Endodermal cell (in vitro differentiated cells): ENCODE results near the gene CXCR4. TPM values are rescaled to one million over a fixed set of nuclear protein-coding genes. Genes with fewer than 3 reads are reported as not detected.

Experiments used
- DNase-seq: peaks from one replicate; pipeline ENCODE4 v3.0.0-alpha.2; 2017
- H3K27ac ChIP-seq: 2 replicates; pipeline ENCODE4 v1.5.1; 2013; ENCODE audit warnings: mild to moderate bottlenecking, low read depth, low read length, moderate library complexity
- H3K27me3 ChIP-seq: 2 replicates; pipeline ENCODE4 v1.6.1; 2013; ENCODE audit warnings: mild to moderate bottlenecking, low read length, moderate library complexity; ENCODE audit not compliant: insufficient read depth, control insufficient read depth, poor library complexity, severe bottlenecking
- H3K36me3 ChIP-seq: 2 replicates; pipeline ENCODE4 v1.7.0; 2013; ENCODE audit warnings: mild to moderate bottlenecking, low read length, moderate library complexity; ENCODE audit not compliant: control insufficient read depth, insufficient read depth
- H3K4me1 ChIP-seq: one replicate; pipeline ENCODE4 v1.7.0; 2013; ENCODE audit warnings: low read length; ENCODE audit not compliant: control insufficient read depth, insufficient read depth
- H3K4me3 ChIP-seq: 2 replicates; pipeline ENCODE4 v1.5.1; 2013; ENCODE audit warnings: mild to moderate bottlenecking, low read length, moderate library complexity
- H3K9ac ChIP-seq: 2 replicates; pipeline ENCODE4 v1.6.1; 2013; ENCODE audit warnings: mild to moderate bottlenecking, low read length, moderate library complexity; ENCODE audit not compliant: poor library complexity, severe bottlenecking; ENCODE audit errors: extremely low read depth
- H3K9me3 ChIP-seq: 2 replicates; pipeline ENCODE4 v1.6.1; 2013; ENCODE audit warnings: mild to moderate bottlenecking, low read length, moderate library complexity; ENCODE audit not compliant: control insufficient read depth
- H3K27ac Mint-ChIP-seq: 2 replicates; pipeline ENCODE4 v1.8.0; 2020; ENCODE audit warnings: mixed read lengths
- H3K27me3 Mint-ChIP-seq: 2 replicates; pipeline ENCODE4 v1.8.0; 2021; ENCODE audit warnings: mild to moderate bottlenecking, mixed read lengths; ENCODE audit not compliant: insufficient read depth
- H3K36me3 Mint-ChIP-seq: 2 replicates; pipeline ENCODE4 v1.8.0; 2020; ENCODE audit warnings: low read depth, mixed read lengths
- H3K4me1 Mint-ChIP-seq: 2 replicates; pipeline ENCODE4 v1.8.0; 2020; ENCODE audit warnings: mixed read lengths
- H3K4me3 Mint-ChIP-seq: 2 replicates; pipeline ENCODE4 v1.8.0; 2020; ENCODE audit warnings: mild to moderate bottlenecking, moderate library complexity, mixed read lengths
- H3K9me3 Mint-ChIP-seq: 2 replicates; pipeline ENCODE4 v1.8.0; 2020; ENCODE audit warnings: mild to moderate bottlenecking, mixed read lengths
- CTCF ChIP-seq: fragments of 200-600 bp; sonication (generic); conservative IDR thresholded peaks from 2 replicates; pipeline ENCODE4 v1.5.0; 2021; ENCODE audit warnings: antibody characterized with exemption, mild to moderate bottlenecking
- WGBS, 2 experiments: methylation state at CpG; one replicate each; pipeline versions ENCODE4 v1.1.5 to v1.1.7; 2013; ENCODE audit warnings: missing lambda C conversion rate in 2 of 2, mixed read lengths in 1 of 2; ENCODE audit not compliant: insufficient coverage in 1 of 2, insufficient read length in 1 of 2; 5-methylcytosine and 5-hydroxymethylcytosine counted together
- total RNA-seq, 2 donors: library from RNA; stranded (reverse); fragmentation: NEBNext Ultra II Directional in 1 of 2; extraction: Animal tissue kit (Norgen Biotek cat#: 25700) in 1 of 2; gene quantifications; 2 replicates in 1 of 2; 3 replicates in 1 of 2; pipeline ENCODE4 v1.2.1, GENCODE V29; 2021

The CXCR4 gene
- total RNA-seq, 2 donors from 2014 or later, result 287 to 454 TPM

- H3K27ac Mint-ChIP-seq, result peak overlapping the region; percentile 73
- H3K4me3 ChIP-seq, result peak overlapping the region; percentile 98
- peaks cover 3% of the 10 kb centered on the region for H3K4me1 ChIP-seq
- TF ChIP-seq CTCF, result no peak
- H3K9me3 ChIP-seq, result no peaks in the 10 kb centered on the region
- H3K9me3 Mint-ChIP-seq, result no peaks in the 10 kb centered on the region
- peaks cover 42% of the 10 kb centered on the region for H3K36me3 ChIP-seq
- H3K27me3 Mint-ChIP-seq, result peaks cover 31% of the 10 kb centered on the region
- no peaks in the 10 kb centered on the region for H3K27me3 ChIP-seq
- 0 to 1% methylated on average over 7 to 27 of the region's 30 CpGs for WGBS, 2 experiments
- peak overlapping the region; percentile 98 for H3K4me3 Mint-ChIP-seq
- DNase-seq, result peak; percentile 74
- H3K27ac ChIP-seq, result peak overlapping the region; percentile 67
- peaks cover 42% of the 10 kb centered on the region for H3K36me3 Mint-ChIP-seq
- H3K4me1 Mint-ChIP-seq, result peaks cover 47% of the 10 kb centered on the region
- H3K9ac ChIP-seq, result peak overlapping the region; percentile 97
Measured at GRCh38 chr2:136116151-136116812, 1.7 kb downstream of the CXCR4 start.

GRCh38 chr2:136115183-136115761 lies 2.7 kb downstream of the CXCR4 start:
- Mint-ChIP-seq H3K9me3 (no peaks in the 10 kb centered on the region), H3K4me3 (peak overlapping the region; percentile 98), H3K4me1 (peaks cover 37% of the 10 kb centered on the region), H3K27ac (no peak overlapping the region), H3K36me3 (peaks cover 42% of the 10 kb centered on the region), H3K27me3 (peaks cover 31% of the 10 kb centered on the region)
- peak overlapping the region; percentile 97 for H3K9ac ChIP-seq
- H3K9me3 ChIP-seq, result no peaks in the 10 kb centered on the region
- H3K4me1 ChIP-seq, result no peaks in the 10 kb centered on the region
- peak overlapping the region; percentile 98 for H3K4me3 ChIP-seq
- H3K27ac ChIP-seq, result no peak overlapping the region
- H3K36me3 ChIP-seq, result peaks cover 42% of the 10 kb centered on the region
- TF ChIP-seq CTCF, result no peak
- WGBS, 2 experiments, result 88 to 92% methylated on average over 7 to 12 of the region's 12 CpGs
- H3K27me3 ChIP-seq, result no peaks in the 10 kb centered on the region
- DNase-seq, result no peak

- Mint-ChIP-seq H3K27ac (peak overlapping the region; percentile 45), H3K4me1 (peaks cover 33% of the 10 kb centered on the region), H3K9me3 (no peaks in the 10 kb centered on the region), H3K36me3 (peaks cover 42% of the 10 kb centered on the region), H3K4me3 (peak overlapping the region; percentile 98), H3K27me3 (peaks cover 28% of the 10 kb centered on the region)
- Histone ChIP-seq H3K36me3 (peaks cover 42% of the 10 kb centered on the region), H3K27me3 (no peaks in the 10 kb centered on the region), H3K9ac (peak overlapping the region; percentile 97), H3K27ac (no peak overlapping the region), H3K4me1 (no peaks in the 10 kb centered on the region), H3K9me3 (no peaks in the 10 kb centered on the region), H3K4me3 (peak overlapping the region; percentile 98)
- TF ChIP-seq CTCF, result no peak
- 86 to 88% methylated on average over 3 to 6 of the region's 6 CpGs for WGBS, 2 experiments
- DNase-seq, result no peak
Measured at GRCh38 chr2:136114382-136114781, 3.6 kb downstream of the CXCR4 start.
